Body of pancreas (tissue), 4 donors: ENCODE measurements around the gene CCNY. TPM values are rescaled to one million over a fixed set of nuclear protein-coding genes. Genes with fewer than 3 reads are reported as not detected.

Experiments
- ATAC-seq: fragments of 150-250 bp; one replicate; pipeline ENCODE4 v1.9.1; 2016
- DNase-seq, 4 donors: peaks; one replicate each; pipeline ENCODE4 v3.0.0-alpha.2; 2019
- H3K27ac ChIP-seq, 4 donors: fragments of 200-600 bp; sonication (generic); 1 replicate in 3 of 4; 2 replicates in 1 of 4; pipeline versions ENCODE4 v1.5.1 to v1.6.1; 2016 to 2019; ENCODE audit warnings: mild to moderate bottlenecking in 1 of 4, mixed read lengths in 1 of 4, moderate library complexity in 1 of 4
- H3K27me3 ChIP-seq, 2 donors: fragments of 200-600 bp; sonication (generic); one replicate each; pipeline ENCODE4 v1.6.0; 2016; ENCODE audit warnings: mild to moderate bottlenecking in 1 of 2
- H3K36me3 ChIP-seq, 2 donors: fragments of 200-600 bp; sonication (generic); replicated peaks in 1 of 2; 2 replicates each; pipeline ENCODE4 v1.5.1; 2016; ENCODE audit warnings: low read depth in 2 of 2; ENCODE audit not compliant: insufficient read depth in 1 of 2
- H3K4me1 ChIP-seq: fragments of 200-600 bp; sonication (generic); one replicate; pipeline ENCODE4 v1.6.0; 2016
- H3K4me3 ChIP-seq, 2 donors: fragments of 200-600 bp; sonication (generic); 1 replicate in 1 of 2; 2 replicates in 1 of 2; pipeline ENCODE4 v1.5.1; 2016 to 2019
- H3K9me3 ChIP-seq, 3 donors: fragments of 200-600 bp; sonication (generic); 1 replicate in 2 of 3; 2 replicates in 1 of 3; pipeline ENCODE4 v1.5.1; 2016
- POLR2A ChIP-seq, 3 donors: fragments of 450-650 bp; IDR thresholded peaks; one replicate each; pipeline ENCODE4 v1.6.1; 2016; ENCODE audit warnings: antibody characterized with exemption in 3 of 3, mild to moderate bottlenecking in 2 of 3
- WGBS, 2 donors: methylation state at CpG; one replicate each; pipeline ENCODE4 v1.1.5; 2017; 5-methylcytosine and 5-hydroxymethylcytosine counted together
- intact Hi-C: fragments of 100-400 bp; cut with DNase I; formaldehyde crosslinking; loops from one replicate; pipeline ENCODE4 v1.15.1; 2023
- total RNA-seq, 2 donors: library from RNA; depleted of rRNA; stranded (reverse); fragments of >200 nt; gene quantifications; one replicate each; pipeline ENCODE4 v1.1.0, GENCODE V29; 2016
- TF ChIP-seq, protein P1 (sequence below), 7 experiments: fragments of 450-650 bp in 4 of 7; fragments of 200-600 bp in 3 of 7; sonication (generic) in 3 of 7; IDR thresholded peaks; one replicate each; pipeline ENCODE4 v1.5.1; 2016 to 2019; ENCODE audit warnings: antibody characterized with exemption in 7 of 7

CCNY gene
- total RNA-seq, 2 donors from 2014 or later: 9.6 to 18.9 TPM

DNA sequence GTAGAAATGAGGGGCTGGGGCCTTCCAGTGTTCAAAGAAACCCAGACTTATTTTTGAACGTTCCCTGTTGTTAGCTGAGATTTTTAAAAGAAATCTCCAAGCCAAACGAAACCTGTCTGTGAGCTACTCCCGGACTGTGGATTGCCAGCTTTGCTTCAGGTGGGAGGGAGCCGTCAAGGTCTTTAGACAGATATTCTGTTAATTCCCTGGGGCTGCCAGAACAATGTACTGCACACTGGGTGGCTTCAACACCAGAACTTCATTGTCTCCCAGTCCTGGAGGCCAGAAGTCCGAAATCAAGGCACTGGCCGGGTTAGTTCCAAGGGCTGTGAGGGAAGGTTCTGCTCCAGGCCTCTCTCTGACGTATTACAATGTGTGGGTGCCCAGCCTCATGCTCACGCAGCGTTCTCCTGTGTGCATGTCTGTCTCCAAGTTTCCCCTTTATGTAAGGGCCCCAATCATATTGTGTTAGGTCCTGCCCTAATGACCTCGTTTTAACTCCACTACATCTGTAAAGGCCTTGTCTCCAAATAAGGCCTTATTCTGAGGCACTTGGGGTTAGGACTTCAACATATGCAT, 208.9 kb downstream of the CCNY start:
- DNase-seq (no peak), ATAC-seq (no peak)
- H3K4me1 ChIP-seq: no peaks in the 10 kb centered on the region
- H3K27ac ChIP-seq: no peak overlapping the region
- TF ChIP-seq, protein P1, sequence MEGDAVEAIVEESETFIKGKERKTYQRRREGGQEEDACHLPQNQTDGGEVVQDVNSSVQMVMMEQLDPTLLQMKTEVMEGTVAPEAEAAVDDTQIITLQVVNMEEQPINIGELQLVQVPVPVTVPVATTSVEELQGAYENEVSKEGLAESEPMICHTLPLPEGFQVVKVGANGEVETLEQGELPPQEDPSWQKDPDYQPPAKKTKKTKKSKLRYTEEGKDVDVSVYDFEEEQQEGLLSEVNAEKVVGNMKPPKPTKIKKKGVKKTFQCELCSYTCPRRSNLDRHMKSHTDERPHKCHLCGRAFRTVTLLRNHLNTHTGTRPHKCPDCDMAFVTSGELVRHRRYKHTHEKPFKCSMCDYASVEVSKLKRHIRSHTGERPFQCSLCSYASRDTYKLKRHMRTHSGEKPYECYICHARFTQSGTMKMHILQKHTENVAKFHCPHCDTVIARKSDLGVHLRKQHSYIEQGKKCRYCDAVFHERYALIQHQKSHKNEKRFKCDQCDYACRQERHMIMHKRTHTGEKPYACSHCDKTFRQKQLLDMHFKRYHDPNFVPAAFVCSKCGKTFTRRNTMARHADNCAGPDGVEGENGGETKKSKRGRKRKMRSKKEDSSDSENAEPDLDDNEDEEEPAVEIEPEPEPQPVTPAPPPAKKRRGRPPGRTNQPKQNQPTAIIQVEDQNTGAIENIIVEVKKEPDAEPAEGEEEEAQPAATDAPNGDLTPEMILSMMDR (IDR thresholded peaks at IDR 0.05): no peak
- no peak for TF ChIP-seq POLR2A (IDR thresholded peaks at IDR 0.05)
- 82 to 87% methylated on average over 9 to 10 of the region's 10 CpGs for WGBS, 2 donors
- no peaks in the 10 kb centered on the region for H3K27me3 ChIP-seq
- no peak overlapping the region for H3K4me3 ChIP-seq
- no peaks in the 10 kb centered on the region for H3K36me3 ChIP-seq
- H3K9me3 ChIP-seq: no peaks in the 10 kb centered on the region
- intact Hi-C loops: no loop called here

DNA sequence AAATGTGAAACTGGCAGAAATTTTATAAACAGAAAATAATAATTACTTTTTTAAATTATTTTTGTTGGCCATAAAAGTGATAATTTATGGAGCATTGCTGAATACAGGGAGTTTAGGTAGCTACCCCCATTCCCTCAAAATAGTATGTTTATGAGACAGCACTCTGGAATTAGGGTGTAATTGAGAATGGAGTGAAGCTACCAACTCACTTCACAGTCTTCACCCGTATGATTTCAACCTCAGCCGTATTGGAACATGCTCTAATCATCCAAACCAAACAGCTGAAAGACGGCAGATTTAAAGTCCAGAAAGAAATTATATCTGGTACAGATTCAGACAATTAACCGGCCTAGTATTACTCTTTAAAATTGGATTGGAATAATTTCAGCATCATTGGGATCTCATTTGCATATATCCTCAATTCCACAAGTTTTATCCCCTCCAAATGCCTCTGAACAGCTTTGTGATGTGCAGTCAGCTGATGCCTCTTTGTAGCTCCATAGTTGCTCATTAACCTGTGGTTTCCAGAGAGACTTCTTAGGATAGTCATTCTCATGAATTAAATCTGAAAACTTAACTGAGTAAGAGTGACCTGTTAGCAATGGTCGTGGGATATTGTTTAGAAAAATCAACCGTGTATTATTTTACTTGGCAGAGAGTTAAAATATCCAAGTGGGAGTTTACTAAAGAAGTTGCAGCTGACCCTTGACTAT, 209.7 kb downstream of the CCNY start:
- no peak overlapping the region for H3K4me3 ChIP-seq
- H3K4me1 ChIP-seq: no peaks in the 10 kb centered on the region
- H3K36me3 ChIP-seq: no peaks in the 10 kb centered on the region
- DNase-seq: no peak
- no peaks in the 10 kb centered on the region for H3K9me3 ChIP-seq
- no peaks in the 10 kb centered on the region for H3K27me3 ChIP-seq
- no peak for ATAC-seq
- intact Hi-C loops: no loop called here
- no peak overlapping the region for H3K27ac ChIP-seq
- TF ChIP-seq, protein P1 (IDR thresholded peaks at IDR 0.05): no peak
- no peak for TF ChIP-seq POLR2A (IDR thresholded peaks at IDR 0.05)
- WGBS, 2 donors: 69 to 71% methylated on average over 6 of the region's 6 CpGs

DNA sequence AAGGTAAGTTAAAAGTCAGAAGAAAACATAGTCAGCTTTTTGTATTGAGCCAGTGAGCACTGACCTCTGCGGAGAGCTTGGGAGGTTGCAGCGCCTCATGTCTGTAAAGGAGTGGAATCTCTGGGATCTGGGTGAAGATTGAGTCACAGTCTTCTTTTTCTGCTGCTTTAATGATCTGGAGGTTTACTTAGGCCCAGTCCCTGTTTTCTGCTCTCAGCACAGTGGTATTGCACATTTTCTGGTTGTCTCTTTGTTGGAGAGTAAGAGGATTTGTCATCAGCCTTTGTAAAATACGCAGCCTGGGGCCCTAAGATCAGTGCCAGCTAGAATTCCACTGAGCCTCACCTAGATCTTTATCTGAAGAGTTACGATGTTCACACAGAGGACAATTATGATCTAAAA, 210.5 kb downstream of the CCNY start:
- H3K27ac ChIP-seq: no peak overlapping the region
- no peak for TF ChIP-seq POLR2A (IDR thresholded peaks at IDR 0.05)
- H3K4me3 ChIP-seq: no peak overlapping the region
- H3K27me3 ChIP-seq: no peaks in the 10 kb centered on the region
- ATAC-seq: no peak
- no peaks in the 10 kb centered on the region for H3K4me1 ChIP-seq
- no peak for DNase-seq
- 83 to 92% methylated on average over 4 of the region's 4 CpGs for WGBS, 2 donors
- no peaks in the 10 kb centered on the region for H3K36me3 ChIP-seq
- no peaks in the 10 kb centered on the region for H3K9me3 ChIP-seq
- intact Hi-C loops: no loop called here

DNA sequence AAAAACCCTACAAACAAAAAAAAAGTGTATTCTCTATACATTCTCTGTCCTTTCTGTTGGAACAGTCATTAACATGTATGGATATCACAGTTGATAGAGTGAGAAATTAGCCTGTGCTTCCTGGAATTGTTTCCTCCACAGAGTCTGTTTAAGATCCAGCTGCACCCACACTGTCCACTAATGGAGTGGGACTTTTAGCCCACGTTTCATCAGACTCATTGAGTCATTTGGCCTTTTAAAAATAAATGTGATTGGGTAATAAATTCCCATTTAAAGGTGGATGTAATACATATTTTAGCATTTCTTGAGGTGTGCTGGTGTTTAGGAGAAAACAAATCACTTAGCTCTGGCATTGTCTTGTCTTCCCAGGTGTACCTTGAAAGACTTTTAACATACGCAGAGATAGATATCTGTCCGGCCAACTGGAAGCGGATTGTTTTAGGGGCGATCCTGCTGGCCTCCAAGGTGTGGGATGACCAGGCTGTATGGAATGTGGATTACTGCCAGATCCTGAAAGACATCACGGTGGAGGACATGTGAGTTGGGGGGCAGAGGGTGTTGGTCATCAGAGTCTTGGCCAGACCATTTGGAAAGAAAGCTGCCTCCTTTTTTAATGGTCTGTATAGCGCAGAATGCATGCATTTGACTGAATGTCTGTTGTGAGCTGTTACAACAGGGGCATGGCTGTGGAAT, 216.5 kb downstream of the CCNY start:
- intact Hi-C loops: no loop called here
- no peaks in the 10 kb centered on the region for H3K4me1 ChIP-seq
- WGBS, 2 donors: 94% methylated on average over 7 of the region's 7 CpGs
- H3K4me3 ChIP-seq: no peak overlapping the region
- no peak overlapping the region for H3K27ac ChIP-seq
- ATAC-seq: no peak
- H3K36me3 ChIP-seq: peaks cover 0 to 2% of the 10 kb centered on the region in 2 donors
- TF ChIP-seq POLR2A (IDR thresholded peaks at IDR 0.05): no peak
- TF ChIP-seq, protein P1 (IDR thresholded peaks at IDR 0.05): no peak
- no peak for DNase-seq
- H3K9me3 ChIP-seq: no peaks in the 10 kb centered on the region
- no peaks in the 10 kb centered on the region for H3K27me3 ChIP-seq

DNA sequence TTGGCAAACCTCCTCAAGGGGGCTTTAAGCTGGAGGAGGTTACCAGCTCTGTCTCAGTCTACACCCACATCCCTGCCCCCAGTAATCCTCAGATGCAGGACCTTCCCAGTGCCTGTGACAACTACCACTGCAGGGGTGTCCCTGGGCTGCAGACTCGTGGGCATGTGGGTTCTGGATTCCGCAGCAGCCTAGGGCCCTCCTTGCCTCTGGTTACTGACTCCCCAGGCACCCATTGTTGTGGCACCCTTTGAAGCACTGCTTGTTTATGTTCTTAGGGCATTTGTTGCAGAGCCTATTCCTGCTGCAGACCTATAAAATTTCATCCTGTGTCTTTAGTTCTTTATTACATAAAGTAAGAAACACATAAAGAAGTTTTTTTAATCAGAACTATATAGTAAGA, 217.7 kb downstream of the CCNY start:
- WGBS, 2 donors: 58 to 76% methylated on average over 2 of the region's 2 CpGs
- no peak for ATAC-seq
- H3K9me3 ChIP-seq: no peaks in the 10 kb centered on the region
- H3K27ac ChIP-seq: no peak overlapping the region
- DNase-seq: no peak
- H3K27me3 ChIP-seq: no peaks in the 10 kb centered on the region
- TF ChIP-seq POLR2A (IDR thresholded peaks at IDR 0.05): no peak
- TF ChIP-seq, protein P1 (IDR thresholded peaks at IDR 0.05): no peak
- intact Hi-C loops: no loop called here
- no peaks in the 10 kb centered on the region for H3K4me1 ChIP-seq
- peaks cover 0 to 2% of the 10 kb centered on the region in 2 donors for H3K36me3 ChIP-seq
- no peak overlapping the region for H3K4me3 ChIP-seq
